Fibroblast of peridontal ligament (primary cell): Measurements from ENCODE around the gene GPR87.

ENCODE experiments used
- DNase-seq: peaks from one replicate; pipeline ENCODE4 v3.0.0-alpha.2; 2010; ENCODE audit errors: extremely low read depth

The GPR87 gene

DNA sequence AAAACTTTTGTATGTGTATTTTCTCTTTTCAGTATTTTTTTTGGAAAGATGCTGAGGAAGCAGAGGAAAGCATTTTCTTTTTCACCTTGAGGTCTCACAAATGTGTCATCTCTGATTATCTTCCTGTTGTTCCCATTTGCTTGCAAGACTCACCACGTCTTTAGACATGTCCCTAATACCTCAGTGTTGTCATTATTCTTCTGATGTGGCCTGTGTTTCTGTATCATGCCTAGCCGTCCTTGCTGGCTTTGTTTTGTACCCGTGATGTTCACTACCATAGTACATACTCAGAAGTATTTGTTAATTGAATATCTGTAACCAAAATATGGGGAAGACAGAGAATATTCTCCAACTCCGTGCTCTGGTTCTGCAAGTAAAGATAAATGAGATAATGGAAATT lies 33.2 kb downstream of the GPR87 start:
- DNase-seq = no peak

GRCh38 chr3:151282921-151283320 lies 33.7 kb downstream of the GPR87 start:
- peak; percentile 82 for DNase-seq

GRCh38 chr3:151281671-151282324 lies 34.8 kb downstream of the GPR87 start:
- DNase-seq = peak; percentile 68

DNA sequence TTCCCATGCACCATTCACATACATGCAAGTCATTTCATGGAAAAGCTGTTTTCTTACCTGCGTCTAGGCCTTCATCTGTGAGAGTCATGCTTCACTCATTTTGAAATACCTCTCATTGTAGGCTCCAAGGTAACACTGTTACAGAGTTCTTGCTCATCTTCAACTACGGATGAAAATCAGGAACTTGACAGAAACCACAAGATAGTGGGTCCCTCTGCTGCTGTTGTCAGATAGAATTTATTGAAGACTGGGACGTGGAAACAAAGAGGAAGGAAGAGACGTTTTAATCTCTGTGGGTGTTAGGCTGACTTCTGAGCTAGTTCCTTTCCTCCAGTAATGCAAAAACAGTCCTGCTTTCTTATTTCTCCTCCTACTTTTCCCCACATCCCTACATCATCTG lies 38.4 kb downstream of the GPR87 start, which contains the start of gene P2RY14:
P2RY14 (minus strand) TSS at position 313 of the 400 bp plus-strand sequence. CDS start 64,226 bp downstream, outside the sequence.
- no peak for DNase-seq

- DNase-seq = no peak
These were observed 40.0 kb downstream of the GPR87 start for GRCh38 chr3:151276687-151277042.

DNA sequence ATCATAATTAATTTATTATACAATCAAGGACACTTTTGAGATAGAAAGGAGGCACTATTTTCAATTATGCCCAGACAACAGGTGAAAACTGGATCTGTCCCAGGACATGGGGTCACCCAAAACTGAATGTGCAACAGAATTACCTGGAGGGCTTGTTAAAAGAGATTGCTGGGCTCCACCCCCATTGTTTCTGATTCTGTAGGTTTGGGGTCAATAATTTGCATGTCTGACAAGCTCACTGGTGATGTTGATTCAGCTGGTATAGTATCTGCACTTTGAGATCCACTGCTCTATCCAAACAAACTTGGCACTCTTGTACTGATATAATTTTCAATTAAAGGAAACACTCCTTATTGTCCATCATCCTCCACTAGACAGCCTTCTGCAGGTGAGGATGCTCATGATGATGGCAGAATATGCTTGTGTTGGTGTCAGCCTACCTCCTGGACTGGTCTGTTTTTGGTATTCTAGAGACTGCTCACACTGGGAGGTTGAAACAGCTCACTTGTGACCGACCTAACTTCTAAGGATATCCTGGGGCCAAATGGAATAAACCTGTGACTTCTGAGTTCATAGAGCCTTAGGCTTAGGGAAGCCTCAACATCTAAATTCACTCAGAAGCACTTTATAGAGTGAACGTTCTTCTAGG lies 40.5 kb downstream of the GPR87 start:
- no peak for DNase-seq

DNA sequence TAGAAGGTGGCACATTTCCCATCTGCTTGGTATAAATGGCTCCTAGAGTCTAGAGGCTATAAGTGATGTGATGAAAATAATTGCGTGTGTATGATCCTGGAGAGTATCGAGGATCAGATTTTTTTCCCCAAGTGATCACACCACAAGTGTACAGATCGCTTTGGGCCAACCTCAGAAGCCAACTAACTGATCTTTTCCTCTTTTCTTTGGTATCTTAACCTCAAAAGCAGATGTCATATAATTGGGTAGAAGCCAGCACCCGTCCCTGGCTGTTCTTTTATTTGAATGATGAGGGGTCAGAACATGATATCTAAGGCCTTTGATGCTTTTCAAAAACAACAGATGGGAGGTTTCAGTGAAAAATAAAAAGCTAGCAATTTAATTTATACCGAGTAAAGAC lies 41.5 kb downstream of the GPR87 start:
- DNase-seq = no peak

GRCh38 chr3:151269631-151270030 lies 47.0 kb downstream of the GPR87 start:
- DNase-seq = peak; percentile 6

DNA sequence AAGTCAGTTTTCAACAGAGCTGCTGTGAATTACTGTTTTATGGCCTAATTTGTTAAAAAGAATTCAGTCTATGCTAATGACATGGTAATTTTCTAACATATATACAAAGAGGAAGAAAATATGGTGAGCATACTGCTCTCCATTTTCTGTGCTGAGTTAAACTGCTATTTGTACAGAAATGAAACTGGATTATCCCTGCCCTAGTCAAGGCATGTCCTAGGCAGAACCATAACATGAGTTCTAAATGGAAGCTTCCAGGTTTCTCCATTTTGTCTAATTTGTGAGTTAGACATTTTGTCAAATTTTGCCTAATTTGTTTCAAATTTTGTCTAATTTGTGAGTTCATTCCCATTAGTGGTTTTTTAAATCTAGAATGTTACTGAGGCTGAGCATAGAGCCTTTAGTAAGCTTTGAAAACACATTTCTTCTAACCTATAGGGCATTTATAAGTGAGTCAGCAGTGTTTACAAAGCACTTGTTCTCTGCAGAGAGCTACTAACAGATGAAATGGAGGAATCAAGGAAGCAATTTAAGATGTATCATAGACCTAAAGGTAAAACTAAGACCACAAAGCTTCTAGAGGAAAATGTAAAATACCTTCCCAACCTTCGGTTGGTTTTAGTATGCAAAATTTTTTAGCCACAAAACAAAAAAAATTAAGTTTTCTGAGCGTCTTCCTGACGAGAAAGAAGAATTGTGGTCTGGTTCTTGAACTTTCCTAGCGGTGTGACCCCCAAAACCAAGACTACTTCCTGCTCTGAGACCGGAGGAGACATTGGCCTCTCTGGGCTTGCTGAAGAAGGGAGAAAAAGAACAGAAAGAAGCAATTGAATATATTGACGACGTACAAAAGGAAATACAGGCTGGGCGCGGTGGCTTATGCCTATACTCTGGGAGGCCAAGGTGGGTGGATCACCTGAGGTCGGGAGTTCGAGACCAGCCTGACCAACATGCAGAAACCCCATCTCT lies 48.1 kb downstream of the GPR87 start:
- DNase-seq = no peak

GRCh38 chr3:151267066-151267465 lies 49.6 kb downstream of the GPR87 start:
- DNase-seq = no peak

DNA sequence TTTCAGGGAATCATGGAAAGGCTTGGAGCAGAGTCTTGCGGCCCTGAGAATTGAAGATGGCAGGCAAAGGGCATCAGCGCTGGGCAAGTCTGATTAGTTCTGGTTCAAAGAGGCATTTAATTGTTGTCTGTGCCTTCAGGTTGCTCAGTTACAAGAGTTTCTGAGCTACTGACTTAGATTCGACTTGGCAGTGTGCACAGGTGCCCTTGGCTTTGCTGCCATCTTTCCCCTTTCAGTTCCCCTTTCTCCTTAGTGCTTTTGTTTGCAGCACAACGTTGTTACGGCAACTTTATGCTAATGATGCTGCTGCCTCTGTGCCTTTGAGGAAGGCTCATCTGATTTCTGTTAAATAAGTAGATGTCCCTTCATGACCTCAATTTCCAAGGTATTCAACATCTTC lies 50.8 kb downstream of the GPR87 start:
- DNase-seq = no peak

- no peak for DNase-seq
These were observed 51.5 kb downstream of the GPR87 start for GRCh38 chr3:151265166-151265565.

DNA sequence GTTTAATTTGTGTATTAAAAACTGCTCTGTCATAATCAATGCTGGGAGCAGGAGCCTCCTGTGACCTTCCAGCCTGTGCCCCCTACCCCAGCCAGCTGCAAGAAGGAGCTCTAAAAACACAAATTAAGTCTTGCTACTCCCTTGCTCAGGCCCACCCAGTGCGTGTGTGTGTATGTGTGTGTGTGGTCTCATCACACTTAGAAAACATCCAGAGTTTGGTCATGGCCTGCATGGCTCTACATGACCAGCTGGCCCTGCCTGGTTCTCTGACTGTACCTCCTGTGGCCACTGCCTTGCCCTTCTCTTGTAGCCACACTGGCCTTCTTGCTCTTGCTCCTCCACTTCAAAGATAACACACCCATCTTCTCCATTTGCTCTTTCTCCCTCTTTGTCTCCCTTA lies 52.0 kb downstream of the GPR87 start:
- DNase-seq = no peak

GRCh38 chr3:151262871-151263525 lies 53.6 kb downstream of the GPR87 start:
- DNase-seq = peak; percentile 72

DNA sequence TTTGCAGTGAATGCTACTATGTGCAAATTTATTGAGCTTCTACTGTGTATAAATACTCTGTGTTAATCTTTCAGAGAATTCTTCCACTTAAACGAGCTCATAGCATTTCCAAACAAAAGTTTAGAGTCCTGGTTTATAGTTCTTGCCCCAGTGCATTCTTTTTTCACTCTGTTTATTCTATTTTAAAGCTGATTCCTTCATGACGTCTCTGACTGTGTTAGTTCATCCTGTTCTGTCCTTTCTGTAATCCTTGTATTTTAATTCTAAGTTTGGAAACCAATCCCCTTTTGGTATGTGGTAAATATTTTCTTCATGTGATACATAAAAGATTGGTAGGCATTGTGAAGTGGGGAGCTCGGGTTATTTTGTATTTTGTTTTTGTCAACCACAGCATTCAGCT lies 57.0 kb downstream of the GPR87 start:
- peak; percentile 48 for DNase-seq

DNA sequence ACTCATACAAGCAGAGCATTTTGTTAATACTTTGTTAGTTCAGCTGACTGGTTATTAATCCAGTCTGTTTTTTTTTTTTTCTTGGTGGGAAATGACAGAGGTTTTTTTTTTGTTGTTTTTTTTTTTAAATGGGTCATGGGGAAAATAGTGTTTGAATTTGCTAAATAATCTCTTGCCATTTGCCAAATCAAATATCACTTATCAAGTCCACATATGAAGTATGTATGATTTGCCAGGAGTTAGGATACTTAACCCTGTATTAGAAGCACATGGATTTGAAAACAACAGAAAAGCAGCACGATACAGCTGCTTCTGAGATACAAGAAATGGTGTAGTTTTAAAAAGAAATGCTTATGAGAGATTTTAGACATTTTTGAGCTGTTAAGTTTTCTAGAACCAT lies 59.9 kb downstream of the GPR87 start:
- DNase-seq = no peak

DNA sequence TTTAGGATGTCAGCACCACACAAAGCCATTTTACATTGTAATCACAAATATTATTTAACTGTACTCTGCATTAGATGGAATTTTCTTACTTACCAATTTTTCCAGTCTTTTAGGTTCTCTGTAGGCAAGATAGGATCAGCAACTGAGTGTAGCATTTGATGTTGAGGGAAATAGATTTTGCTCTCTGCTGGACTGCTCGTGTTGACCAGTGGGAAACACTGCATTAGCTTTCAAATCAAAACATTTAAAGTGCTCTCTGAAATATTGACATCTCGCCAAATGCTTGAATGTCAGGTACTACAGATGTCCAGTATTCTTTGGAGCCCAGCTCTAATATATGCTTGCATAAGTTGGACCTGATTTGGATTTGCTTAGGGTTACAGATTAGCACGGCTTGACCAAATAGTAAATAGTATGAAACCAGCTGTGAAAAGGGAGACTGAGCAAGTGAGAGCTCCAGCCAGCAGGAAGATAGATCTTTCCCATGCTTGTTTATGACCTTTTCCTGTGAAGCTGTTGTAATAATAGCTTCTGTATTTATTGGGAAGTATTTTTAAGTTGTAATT lies 67.8 kb downstream of the GPR87 start:
- no peak for DNase-seq
